Measurements from ENCODE around the gene IKZF4.

IKZF4 gene

GRCh38 chr12:56086096-56086495 is 65.3 kb downstream of the IKZF4 start:
- no peak for DNase-seq

GRCh38 chr12:56086608-56087007 is 65.8 kb downstream of the IKZF4 start:
- DNase-seq = no peak

DNA sequence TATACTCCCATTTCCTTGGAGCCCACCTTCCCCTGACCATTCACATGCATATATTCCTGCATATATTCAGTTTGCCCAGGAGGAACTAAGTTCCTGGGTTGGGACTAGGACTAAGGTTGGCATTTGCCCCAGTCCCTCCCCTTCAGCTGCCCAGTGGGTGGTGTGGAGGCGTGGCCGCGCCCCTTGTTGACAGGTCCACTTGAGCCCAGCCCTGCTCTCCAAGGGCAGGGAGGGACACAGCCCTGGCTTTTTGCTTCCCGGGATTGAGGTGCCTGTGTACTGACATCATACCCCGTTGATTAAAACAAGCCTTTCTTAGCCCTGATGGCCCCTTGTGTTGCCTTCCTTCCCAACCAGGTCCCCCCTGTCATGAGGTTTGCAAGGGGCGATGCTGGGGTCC is 66.4 kb downstream of the IKZF4 start:
- DNase-seq = no peak

Measured in SHP77 treated with DMSO at 0.1 percent for 48 hours (cell line).